Kidney capillary endothelial cell (primary cell): ENCODE data around the gene CCDC92.

Experiments
- DNase-seq: peaks from one replicate; pipeline ENCODE4 v3.0.0-alpha.2; 2018; ENCODE audit warnings: low spot score

Gene CCDC92

DNA sequence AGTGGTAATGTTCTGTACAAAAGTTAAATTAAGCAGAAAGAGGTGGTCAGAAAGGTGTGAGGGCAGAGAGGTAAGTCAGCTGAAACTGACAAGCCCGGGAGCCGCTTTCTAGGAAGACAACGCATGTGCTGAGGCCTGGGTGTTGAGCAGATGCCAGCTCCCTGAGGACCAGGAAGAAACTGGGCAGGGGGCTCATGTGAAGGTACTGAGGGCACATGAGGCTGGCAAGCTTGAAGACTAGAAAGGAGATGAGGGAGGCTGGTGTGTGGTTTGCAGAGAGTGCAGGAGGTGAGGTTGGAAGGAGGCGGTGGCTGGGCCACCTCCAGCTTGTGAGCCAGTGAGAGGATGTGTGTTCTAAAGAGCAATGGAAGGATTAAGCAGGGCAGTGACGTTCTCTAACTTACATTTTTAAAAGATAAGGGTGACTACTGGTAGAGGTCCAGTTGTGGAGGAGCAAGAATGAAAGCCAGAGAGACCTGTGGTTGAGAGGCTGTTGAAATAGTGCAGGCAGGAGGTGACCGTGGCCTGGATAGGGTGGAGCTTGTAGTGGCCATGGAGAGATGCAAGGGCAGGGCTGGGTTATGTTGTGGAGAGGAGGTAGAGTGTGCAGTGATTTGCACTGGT lies 29.5 kb upstream of the CCDC92 start:
- no peak for DNase-seq

DNA sequence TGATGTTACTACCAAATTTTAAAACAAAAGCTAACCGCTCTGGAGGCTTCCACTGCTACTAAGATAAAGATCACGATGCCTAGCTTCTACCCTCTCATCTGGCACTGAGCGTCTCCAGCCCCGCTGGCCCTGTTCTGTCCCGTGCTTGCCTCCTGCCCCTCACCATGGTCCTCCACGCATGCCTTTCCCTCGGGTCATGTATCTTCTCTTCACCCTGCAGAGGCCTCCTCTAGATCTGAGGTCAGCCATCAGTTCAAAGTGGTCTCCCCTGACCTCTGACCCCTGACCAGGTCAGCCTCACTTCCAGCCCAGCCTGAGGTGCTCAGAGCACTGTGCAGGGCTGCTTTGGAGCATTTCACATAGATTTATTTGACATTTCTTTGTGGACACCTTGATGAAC lies 28.7 kb upstream of the CCDC92 start:
- no peak for DNase-seq

DNA sequence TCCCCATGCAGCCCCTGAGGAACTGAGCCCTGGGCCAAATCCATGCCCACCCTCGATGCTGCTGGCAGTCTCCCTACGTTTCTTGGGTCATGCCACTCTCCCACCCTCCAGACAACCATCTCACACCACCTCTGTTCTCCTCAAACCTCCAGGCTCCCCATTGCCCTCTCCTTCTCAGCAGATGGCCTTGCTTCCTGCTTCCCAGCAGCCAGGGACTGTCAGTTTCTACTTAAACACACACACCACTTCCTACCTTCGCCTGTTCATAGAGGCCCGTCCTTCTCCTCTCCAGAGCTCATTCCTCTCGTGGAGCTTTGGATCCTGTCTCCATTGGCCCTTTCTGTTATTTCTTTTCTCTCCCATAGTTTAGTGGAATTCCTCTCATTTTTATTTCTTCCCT lies 27.5 kb upstream of the CCDC92 start:
- no peak for DNase-seq

DNA sequence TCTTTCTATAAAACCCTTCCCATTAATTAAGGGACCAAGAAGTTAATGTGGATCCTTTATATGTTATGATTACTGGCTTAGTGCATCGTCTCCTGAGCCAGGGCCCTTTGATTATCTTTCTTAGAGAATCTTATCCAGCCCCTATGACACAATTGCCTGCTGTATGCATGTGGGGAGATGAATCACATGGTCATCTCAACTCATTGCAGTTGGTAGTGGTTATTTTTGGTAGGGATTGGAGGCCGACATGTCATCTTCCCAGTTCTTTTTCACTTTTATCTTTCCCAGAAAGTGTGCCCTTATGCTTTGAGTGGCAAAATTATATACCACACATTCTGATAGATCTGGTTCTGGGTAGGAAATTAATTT lies 26.3 kb upstream of the CCDC92 start:
- no peak for DNase-seq

DNA sequence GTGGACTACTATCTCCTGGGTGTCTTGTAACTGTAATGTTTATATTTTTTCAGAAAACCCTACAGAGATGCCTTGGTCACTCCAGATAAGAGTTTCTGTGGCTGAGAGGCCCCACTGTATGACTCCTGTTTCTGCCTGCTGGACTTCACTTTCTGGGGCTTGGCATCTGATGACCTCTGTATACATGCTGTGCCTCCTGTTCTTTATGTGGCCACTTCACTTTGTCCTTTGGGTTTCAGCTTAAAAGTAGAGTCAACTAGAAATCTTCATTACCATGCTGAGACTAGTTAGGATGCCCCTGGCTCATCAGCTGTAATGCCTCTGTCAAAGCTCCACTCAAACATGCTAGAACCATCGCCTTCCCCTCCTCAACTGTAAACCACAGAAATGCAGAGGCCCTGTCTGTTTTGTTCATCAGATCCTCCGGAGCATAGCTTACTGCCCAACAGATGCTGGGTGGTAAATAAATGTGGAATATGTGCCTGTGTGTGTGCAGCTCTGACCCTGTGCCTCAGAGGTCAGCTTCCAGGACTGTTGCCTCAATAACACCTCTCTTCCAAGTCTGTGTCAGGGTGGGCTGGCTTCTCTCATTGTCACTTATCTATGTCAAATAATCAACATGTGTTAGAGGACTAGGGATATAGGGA lies 25.8 kb upstream of the CCDC92 start:
- DNase-seq: no peak

DNA sequence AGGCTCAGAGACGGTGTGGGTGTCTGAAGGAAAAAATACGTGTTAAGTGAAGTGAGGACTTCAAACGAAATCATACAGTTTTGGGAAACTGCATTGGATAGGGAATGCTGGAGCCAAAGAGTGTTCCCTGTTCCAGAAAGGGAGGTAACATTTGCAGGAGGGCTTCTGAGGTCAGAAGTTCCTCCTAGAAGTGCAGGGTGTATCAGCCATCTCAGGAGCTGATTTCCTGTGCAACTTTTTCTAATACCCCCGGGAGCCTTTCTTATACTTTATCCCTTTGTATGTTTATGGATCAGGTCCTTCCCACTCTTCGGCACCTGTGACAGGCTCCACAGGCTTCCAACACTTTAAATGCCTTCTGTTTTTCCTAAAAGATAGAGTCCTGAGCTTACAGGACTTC lies 25.3 kb upstream of the CCDC92 start:
- no peak for DNase-seq

DNA sequence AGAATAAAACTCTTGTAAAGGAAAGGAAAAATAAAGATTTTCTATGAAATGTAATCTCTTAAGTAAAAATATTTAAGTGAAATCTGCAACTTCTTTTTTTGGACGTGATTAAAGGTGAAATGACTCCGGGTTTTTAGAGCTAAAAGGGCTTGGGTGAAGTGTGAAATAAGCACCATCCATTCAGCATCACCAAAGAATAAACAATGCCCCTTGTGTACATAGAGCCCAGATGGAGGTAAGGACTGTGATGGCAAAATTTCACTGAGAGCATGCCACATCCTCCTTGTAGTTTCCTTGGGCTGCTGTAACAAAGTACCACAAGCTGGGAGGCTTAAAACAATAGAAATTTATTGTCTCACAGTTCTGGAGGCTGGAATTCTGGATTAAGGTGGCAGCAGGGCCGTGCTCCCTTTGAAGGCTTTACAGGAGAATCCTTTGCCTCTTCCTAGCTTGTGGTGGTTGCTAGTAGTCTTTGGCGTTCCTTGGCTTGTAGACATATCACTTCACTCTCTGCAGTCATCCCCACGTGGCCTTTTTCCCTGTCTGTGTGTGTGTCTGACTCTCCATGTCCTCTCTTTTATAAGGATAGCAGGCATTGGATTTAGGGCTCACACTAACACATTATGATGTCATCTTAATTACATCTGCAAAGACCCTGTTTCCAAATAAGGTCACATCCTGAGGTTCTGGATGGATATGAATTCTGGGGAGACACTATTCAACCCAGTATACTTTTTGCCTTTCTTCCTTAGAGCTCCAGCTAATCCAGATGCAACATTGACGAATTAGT lies 24.6 kb upstream of the CCDC92 start:
- DNase-seq: no peak

DNA sequence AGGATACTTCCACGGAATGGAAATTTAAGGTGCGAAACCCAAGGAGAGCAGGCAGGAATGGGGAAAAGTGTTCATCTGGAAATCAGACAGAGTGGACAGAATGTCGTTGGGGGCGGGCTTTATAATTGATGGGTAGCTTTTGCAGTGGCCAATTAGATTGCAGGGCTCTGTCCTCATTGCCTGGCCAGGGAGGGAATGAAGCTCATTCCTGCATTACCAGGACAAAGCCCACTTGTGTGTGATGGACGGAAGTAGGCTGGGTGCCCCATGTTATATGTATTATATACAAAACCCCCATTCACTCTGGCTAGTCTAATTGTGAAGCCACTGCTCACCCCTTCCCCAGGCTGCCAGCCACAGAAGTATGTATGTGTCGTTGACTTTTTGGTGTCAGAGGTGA lies 23.9 kb upstream of the CCDC92 start:
- no peak for DNase-seq

DNA sequence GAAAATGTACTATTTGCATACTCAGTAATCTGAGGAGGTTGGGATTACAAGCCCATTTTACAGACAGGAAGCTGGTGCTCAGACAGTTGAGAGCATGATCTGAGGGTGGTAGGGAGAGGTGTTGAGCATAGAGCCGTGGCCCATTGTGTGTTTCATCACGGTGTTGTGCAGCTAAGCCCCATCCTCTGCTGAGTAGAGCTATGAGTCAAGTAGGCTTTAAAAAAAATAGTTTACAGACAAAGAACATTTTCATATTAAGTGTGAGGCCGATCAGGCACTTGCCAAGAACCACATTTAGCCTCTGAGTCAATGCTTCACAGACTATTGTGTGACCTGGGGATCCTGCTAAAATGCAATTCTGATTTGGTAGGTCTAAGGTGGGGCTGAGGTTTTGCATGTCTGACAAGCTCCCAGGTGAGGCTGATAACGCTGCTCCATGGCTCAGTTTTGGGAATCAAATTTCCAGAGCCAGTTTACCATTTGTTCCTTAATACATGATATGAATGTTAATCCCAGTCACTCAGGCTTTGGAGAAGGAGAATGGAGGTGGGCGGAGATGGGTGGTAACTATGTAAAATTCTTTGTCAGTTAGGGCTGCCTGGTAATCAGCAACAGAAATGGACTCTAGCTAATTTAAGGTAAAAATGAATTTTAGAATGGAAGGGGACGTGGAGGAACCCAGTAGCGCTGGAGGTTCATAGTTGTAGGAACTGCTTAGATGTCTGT lies 22.6 kb upstream of the CCDC92 start:
- peak; percentile 53 for DNase-seq

DNA sequence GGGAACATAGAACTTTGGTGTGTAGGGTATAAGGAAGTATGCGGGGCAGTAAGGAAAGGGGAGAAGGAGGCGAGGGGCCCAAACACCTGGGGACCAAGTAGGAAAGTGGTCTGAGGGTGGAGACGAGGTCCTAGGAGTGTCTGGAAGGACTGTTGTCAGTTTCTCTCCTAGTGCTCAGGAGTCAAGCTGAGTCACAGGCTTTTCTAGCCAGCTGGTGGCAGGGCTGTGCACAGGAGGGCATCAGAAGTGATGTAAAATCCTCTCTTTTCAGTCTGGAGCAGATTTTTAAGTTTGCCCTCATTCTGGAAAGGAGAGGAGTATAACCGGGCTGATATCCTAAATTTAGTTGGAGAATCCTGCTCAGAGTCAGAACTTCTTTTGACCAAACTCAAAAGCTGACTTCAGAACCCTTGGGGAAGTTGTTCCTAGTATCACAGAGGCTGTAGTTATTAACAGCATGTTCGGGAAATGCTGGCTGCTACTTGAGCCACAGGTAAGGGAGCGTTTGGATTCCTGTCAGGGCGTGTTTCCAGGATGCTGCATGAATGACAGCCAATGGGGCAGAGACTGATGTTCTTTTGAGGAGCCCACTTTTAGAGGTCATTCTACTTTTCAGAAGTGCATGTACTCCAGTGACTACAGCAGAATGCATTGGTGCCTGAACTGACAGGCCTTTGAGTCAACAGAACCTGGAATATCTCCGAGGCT lies 19.6 kb upstream of the CCDC92 start:
- no peak for DNase-seq

DNA sequence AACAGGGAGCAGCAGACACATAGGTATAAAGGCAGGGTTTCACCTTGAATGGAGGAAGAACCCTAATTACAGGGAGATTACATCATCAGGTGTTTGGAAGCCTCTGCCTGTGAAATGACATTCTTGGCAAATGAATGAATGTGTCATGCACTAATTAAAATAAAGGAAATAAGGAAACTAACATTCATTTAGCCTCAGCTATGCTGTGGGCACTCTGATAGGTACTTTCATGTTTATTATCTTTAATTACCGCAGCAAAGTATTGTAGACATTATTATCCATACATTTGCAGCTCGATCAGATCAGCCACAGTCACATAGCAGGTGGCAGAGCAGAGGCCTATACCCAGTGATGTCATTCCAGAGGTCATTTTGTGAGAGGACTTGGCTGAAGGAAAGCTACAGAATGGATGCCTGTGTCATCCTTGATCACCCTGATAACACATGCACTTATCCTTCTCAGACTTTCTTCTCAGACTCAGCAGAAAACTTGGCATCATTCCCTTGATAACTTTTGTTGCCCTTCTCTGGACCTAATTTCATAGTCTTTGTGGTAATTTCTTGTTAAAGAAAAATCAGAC lies 18.8 kb upstream of the CCDC92 start:
- DNase-seq: no peak

DNA sequence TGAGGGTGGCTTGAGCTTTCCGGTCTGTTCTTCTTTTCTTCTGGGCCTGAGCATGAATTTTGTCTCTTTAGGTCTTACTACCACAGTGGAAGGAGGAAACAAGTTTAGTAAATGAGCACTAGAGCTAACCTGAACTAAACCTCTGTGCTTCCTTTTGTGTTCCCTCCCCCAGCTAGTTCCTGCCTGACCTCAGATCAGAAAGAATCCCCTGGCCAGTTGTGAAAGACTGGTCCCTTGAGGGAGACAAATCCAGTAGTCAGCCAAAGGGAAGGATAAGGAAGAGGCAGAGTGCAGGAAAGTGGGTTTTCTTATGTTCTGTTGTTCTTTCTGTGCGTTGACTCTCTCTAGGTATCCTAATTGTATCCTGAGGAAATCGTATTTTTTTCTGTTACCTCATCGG lies 17.9 kb upstream of the CCDC92 start:
- DNase-seq: no peak

DNA sequence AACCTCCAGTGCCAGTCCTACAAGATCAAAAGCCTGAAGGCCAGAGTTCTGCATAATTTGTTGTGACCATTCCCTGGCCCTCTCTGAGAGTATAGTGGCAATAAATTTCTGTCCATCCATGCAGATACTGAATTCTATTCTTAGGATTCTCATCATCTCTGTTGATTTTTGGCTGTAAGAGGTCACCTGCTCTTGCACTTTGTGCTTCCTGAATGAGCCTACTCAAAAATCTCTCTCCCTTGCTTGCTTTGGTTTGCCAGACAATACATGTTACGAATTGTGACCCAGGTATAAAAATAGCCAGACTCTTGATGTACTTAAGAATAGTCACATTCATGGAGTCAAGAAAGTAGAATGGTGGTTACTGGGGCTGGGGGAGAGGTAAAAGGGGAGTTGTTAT lies 17.1 kb upstream of the CCDC92 start:
- no peak for DNase-seq

DNA sequence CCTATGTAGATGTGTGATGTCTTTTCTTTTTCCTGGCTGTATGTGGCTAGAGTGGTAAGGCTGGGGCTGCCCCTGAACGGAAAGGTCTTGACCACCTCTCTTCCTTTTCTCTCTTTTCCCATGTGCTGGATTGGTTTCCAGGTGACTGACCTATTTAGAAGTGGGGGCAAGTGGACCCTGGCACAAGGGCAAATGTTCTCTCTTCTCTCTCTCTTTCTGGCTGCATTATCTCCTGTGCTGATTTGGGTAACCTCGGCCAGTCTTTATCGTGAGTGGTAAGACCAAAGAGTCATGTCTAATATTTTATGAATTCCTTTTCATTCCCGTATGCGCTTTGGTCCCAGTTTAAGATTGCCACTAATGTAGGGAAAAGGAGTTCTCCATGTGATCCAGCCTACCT lies 16.5 kb upstream of the CCDC92 start:
- DNase-seq: no peak

DNA sequence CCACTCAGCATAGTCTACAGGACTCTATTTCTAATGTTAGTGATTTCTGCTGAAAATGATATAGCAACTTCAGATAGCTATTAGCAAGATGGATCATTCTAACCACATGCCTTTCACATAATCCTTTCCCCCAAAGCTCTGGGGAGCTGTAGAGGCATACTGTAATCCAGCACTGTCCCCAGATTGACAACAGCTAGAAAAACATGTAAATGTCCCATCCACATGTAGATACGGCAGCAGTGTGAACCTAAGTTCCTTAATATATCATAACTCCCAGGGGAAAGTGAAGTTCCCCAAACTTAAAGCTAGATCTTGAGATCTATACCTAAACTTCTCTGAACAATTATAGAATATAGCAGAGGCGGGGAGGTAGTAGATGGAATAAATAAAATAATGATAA lies 14.4 kb upstream of the CCDC92 start:
- DNase-seq: no peak

DNA sequence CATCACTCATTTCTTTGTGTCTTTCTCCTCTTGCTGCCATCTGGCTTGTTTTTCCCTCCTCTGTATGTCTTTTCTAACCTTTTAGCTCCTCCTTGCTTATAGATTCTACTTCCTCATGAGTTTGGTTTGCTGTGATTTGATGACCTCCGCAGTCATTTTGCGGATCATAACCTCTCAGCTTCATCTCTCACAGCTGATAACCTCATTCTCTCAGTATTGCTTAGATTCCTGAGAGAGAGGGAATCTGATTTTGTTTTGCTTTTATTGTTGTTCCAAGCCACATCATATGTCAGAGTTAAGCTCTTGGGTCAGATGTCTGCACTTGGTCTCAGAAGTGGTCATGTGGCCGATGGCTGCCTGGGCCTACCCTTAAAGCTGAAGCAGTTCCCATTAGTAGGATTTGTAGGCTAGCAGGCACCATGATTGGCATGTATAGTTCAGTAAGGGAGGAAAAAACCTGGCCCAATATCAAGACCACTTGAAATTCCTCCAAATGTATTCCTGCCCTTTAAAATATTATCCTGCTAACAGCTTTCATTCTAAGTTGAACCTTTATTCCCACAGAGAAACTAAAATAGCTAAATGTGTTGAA lies 13.8 kb upstream of the CCDC92 start:
- DNase-seq: no peak

DNA sequence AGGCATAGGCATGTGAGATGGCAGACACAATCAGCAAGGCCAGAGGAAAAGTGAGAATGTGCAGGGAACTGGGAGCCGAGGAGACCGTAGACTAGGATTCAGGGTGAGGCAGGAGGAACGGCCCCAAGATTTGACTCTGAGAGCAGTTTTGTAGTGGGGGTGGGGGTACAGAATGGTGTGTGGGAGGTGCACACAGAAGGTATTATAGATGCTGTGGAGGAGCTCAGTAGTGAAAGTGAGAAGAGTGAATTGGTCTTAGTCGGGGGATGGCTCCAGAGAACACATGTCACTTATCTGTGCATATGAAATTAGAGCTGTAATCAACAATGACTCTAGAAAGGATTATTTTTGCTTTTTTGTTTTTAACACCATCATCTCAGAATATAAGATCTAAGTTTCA lies 12.3 kb upstream of the CCDC92 start:
- DNase-seq: no peak

DNA sequence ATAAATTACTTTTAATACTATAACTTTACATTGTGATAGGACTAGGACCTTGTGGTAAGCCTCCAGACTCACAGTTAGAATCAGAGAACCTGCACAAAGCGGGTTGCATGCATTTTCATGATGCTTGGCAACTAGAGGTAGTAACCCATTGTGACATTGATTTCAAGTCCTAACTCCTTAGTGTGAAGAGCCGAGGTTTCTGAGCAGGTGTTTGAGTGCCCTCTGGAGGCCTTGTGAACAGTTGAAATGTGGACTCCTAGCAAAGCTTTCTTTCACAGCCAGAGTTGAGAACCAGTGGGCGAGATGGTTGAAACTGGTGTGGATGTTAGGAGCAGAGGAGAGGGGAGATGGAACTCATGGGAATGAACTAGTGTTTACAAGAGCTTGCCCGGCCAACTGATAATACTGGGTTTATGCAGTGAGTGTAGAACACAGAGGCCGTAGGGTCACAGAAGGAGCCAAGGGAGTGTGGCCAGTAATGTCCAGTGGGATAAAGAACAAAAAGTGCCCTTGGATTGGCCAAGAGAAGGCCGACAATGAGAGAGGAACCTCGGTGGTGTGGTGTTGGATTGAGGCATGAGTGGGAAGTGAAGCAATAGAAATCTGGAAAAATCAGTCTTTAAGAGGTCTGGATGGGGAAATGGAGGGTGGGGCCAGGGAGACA lies 11.3 kb upstream of the CCDC92 start:
- DNase-seq: peak; percentile 34

DNA sequence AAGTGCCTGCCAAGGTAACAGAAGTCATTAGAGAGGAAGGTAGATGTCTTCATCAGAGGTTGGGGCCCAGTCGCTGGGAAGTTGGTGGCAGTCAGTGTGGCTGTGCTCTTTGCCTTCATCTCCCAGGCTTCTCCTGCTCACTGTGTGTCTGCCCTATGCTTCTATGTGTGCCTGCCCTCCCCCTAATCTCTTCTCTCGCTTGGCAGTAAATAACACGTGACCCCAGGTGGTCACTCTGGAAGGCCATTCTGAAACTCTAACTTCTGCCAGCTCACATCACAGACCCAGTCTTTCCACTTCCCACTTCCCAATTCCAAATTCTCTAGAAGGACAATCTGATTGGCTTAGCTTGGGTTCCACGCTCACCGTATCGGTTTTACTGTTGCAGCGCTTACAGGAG lies 9.6 kb upstream of the CCDC92 start:
- no peak for DNase-seq

DNA sequence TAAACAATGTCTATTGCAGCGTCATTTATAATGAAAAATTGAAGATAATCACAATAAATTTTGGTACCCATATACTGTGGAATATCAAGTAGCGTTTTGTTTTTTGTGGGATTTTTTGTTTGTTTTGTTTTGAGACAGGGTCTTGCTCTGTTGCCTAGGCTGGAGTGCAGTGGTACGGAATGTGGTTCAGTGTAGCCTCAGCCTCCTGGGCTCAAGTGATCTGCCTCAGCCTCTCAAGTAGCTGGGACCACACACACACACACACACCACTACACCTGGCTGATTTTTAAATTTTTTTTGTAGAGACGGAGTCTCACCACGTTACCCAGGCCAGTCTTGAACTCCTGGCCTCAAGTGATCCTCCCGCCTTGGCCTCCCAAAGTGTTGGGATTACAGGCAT lies 6.9 kb upstream of the CCDC92 start:
- no peak for DNase-seq

DNA sequence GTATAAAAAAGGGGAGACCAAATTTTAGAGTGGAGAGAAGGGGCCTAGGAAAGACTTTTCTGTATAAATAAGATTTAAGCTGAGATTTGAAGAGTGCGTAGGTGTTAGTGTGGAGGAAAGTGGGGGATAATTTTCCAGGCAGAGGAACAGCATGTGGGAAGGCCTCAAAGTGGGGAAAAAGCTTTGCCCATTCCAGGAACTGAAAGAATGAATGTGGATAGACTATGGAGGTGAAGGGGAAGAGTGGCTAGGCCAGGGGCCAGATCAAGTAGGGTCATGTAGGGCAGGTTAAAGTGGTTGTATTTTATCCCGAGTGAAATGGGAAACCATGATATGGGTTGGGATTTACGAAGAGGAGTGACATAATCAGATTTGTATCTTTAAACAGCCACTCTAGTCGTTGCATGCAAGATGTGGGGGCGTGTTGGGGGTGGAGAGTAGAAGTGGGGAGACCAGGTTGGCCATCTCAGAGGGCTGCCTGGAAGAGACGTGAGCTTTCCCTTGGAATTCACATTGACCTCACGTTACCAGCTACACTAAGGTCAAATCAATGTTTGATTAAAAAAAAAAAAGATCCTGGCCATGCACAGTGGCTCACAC lies 3.7 kb upstream of the CCDC92 start:
- no peak for DNase-seq
